HG02943 (cell line): ENCODE results near the gene NOG.

Experiments used
- ATAC-seq: cut with Tn5 transposase; IDR thresholded peaks from one replicate; pipeline ENCODE4 v1.9.1; 2021; ENCODE audit warnings: mild to moderate bottlenecking, low read depth, moderate library complexity; ENCODE audit not compliant: unreplicated experiment

The NOG gene

GRCh38 chr17:56596691-56597494 lies 3.4 kb downstream of the NOG start:
- ATAC-seq = no peak

- ATAC-seq = no peak
Measured at GRCh38 chr17:56597495-56597990, 4.0 kb downstream of the NOG start.

- ATAC-seq = no peak
Measured at GRCh38 chr17:56598466-56598865, 5.0 kb downstream of the NOG start.

GRCh38 chr17:56599088-56599487 lies 5.6 kb downstream of the NOG start:
- ATAC-seq = no peak

- no peak for ATAC-seq
Measured at GRCh38 chr17:56599566-56599965, 6.1 kb downstream of the NOG start.

GRCh38 chr17:56600256-56600655 lies 6.8 kb downstream of the NOG start:
- ATAC-seq = no peak

- ATAC-seq = no peak
Measured at GRCh38 chr17:56601591-56601990, 8.1 kb downstream of the NOG start.

- ATAC-seq = no peak
Measured at GRCh38 chr17:56602292-56603130, 9.0 kb downstream of the NOG start.

- ATAC-seq = no peak
Measured at GRCh38 chr17:56603486-56604238, 10.2 kb downstream of the NOG start.

GRCh38 chr17:56604691-56605290 lies 11.3 kb downstream of the NOG start:
- no peak for ATAC-seq

GRCh38 chr17:56608944-56609343 lies 15.4 kb downstream of the NOG start:
- ATAC-seq = no peak

- no peak for ATAC-seq
Measured at GRCh38 chr17:56610321-56610720, 16.8 kb downstream of the NOG start.

- no peak for ATAC-seq
Measured at GRCh38 chr17:56613131-56613530, 19.6 kb downstream of the NOG start.

GRCh38 chr17:56614522-56614921 lies 21.0 kb downstream of the NOG start:
- ATAC-seq = no peak

GRCh38 chr17:56616239-56616638 lies 22.7 kb downstream of the NOG start:
- ATAC-seq = no peak

GRCh38 chr17:56623383-56623782 lies 29.9 kb downstream of the NOG start:
- no peak for ATAC-seq

GRCh38 chr17:56624309-56624708 lies 30.8 kb downstream of the NOG start:
- ATAC-seq = no peak

- ATAC-seq = no peak
Measured at GRCh38 chr17:56624912-56625311, 31.4 kb downstream of the NOG start.

- no peak for ATAC-seq
Measured at GRCh38 chr17:56629531-56630075, 36.1 kb downstream of the NOG start.

- no peak for ATAC-seq
Measured at GRCh38 chr17:56630202-56630601, 36.7 kb downstream of the NOG start.
